Stimulated activated CD4-positive, alpha-beta T cell treated with anti-CD3 and anti-CD28 coated beads, Interleukin-15, amount 100 ng/mL, for 48 hours (primary cell): ENCODE results near the gene TRMT2B.
"Not testable (repeated sequence)": the region's sequence is repeated elsewhere in the genome, so short reads cannot be mapped to it uniquely, and the experiment has no call there.

Source experiments
- DNase-seq, 2 donors: peaks; one replicate each; pipeline ENCODE4 v3.0.0-alpha.2; 2020; ENCODE audit warnings: low read depth in 2 of 2

The TRMT2B gene

GRCh38 chrX:101009090-101009489 is 42.8 kb downstream of the TRMT2B start:
- no peak for DNase-seq

- no peak for DNase-seq
Observed at GRCh38 chrX:100999451-100999850, 52.5 kb downstream of the TRMT2B start.

GRCh38 chrX:100995469-100995868 is 56.4 kb downstream of the TRMT2B start:
- peak; percentile 24 to 27 for DNase-seq

- DNase-seq = no peak
Observed at GRCh38 chrX:100994352-100995281, 57.3 kb downstream of the TRMT2B start.

GRCh38 chrX:100990139-100990538 is 61.8 kb downstream of the TRMT2B start:
- DNase-seq = no peak

- DNase-seq = no peak
Observed at GRCh38 chrX:100984818-100985217, 67.1 kb downstream of the TRMT2B start.

GRCh38 chrX:100981498-100981845 is 70.4 kb downstream of the TRMT2B start:
- not testable (repeated sequence) for DNase-seq

GRCh38 chrX:100980608-100981497 is 71.1 kb downstream of the TRMT2B start:
- DNase-seq = no peak

- DNase-seq = no peak
Observed at GRCh38 chrX:100979881-100980607, 71.9 kb downstream of the TRMT2B start.

- DNase-seq = no peak
Observed at GRCh38 chrX:100976211-100976610, 75.7 kb downstream of the TRMT2B start.

GRCh38 chrX:100975212-100975611 is 76.7 kb downstream of the TRMT2B start:
- DNase-seq = no peak

- DNase-seq = no peak
Observed at GRCh38 chrX:100973411-100973810, 78.5 kb downstream of the TRMT2B start.

GRCh38 chrX:100969936-100970335 is 82.0 kb downstream of the TRMT2B start:
- no peak for DNase-seq

GRCh38 chrX:100969408-100969807 is 82.5 kb downstream of the TRMT2B start, which contains the start of gene ARL13A:
ARL13A (plus strand) TSS chrX:100969708; CDS start chrX:100973690, 3,982 bp downstream.
- DNase-seq = no peak

GRCh38 chrX:100964362-100964761 is 87.5 kb downstream of the TRMT2B start:
- DNase-seq = no peak

- no peak for DNase-seq
Observed at GRCh38 chrX:100962811-100963210, 89.1 kb downstream of the TRMT2B start.
